Measurements from ENCODE around the gene TMEM198. TPM values are rescaled to one million over a fixed set of nuclear protein-coding genes. Genes with fewer than 3 reads are reported as not detected.

TMEM198 gene
- total RNA-seq, 1 experiment from 2014 or later = 2.3 TPM

GRCh38 chr2:219514196-219514761, 29.5 kb upstream of the TMEM198 start, which contains the start of gene ASIC4:
ASIC4 (plus strand) TSS chr2:219514482; CDS start chr2:219514725, 243 bp downstream.
- ATAC-seq (no peak), DNase-seq (ENCODE audit: low read depth, low spot score) (no peak)
- Histone ChIP-seq H3K36me3 (ENCODE audit: control insufficient read depth, insufficient read depth, low read length) (no peaks in the 10 kb centered on the region), H3K4me1 (ENCODE audit: control insufficient read depth, insufficient read depth, low read length) (peaks cover 14% of the 10 kb centered on the region), H3K27me3 (ENCODE audit: control insufficient read depth, insufficient read depth, low read length) (no peaks in the 10 kb centered on the region; the same call in 1 of the 2 replicates), H3K27ac (ENCODE audit: low read length) (no peak within 1 kb of the TSS), H3K9me3 (ENCODE audit: control insufficient read depth, insufficient read depth, low read depth, low read length) (no peaks in the 10 kb centered on the region), H3K4me3 (ENCODE audit: low read depth in 2 of 2, low read length in 2 of 2) (no peak within 1 kb of the TSS)
- in situ Hi-C loops (cut with HindIII; ENCODE audit: low pct_unique_long_range_greater_than_20kb, low sequenced_read_pairs) (no loop called here), intact Hi-C loops (cut with micrococcal nuclease; ENCODE audit: unreplicated experiment) (no loop called here)
- ChIA-PET POLR2A (no interaction called here), CTCF (no interaction called here)
- no peak for TF ChIP-seq CTCF (IDR thresholded peaks at IDR 0.05)
- no peak for TF ChIP-seq REST (IDR thresholded peaks at IDR 0.05; ENCODE audit: insufficient read depth in 1 of 2, low read depth in 2 of 2, low read length in 1 of 2)
- TF ChIP-seq TCF7L2 (IDR thresholded peaks at IDR 0.05; ENCODE audit: low read depth, low read length) = no peak
- no peak for TF ChIP-seq SIN3A (IDR thresholded peaks at IDR 0.05; ENCODE audit: borderline replicate concordance, insufficient read depth, low read depth, low read length)
- TF ChIP-seq POLR2AphosphoS5 (IDR thresholded peaks at IDR 0.05; ENCODE audit: low read depth, low read length) = no peak
- no TSS peak for BruUV-seq (replicated peaks)

- no peak for ATAC-seq
- H3K36me3 ChIP-seq (ENCODE audit: control insufficient read depth, insufficient read depth, low read length) = no peaks in the 10 kb centered on the region
- no peak for TF ChIP-seq TCF7L2 (IDR thresholded peaks at IDR 0.05; ENCODE audit: low read depth, low read length)
- TF ChIP-seq SIN3A (IDR thresholded peaks at IDR 0.05; ENCODE audit: borderline replicate concordance, insufficient read depth, low read depth, low read length) = no peak
- no peak for TF ChIP-seq REST (IDR thresholded peaks at IDR 0.05; ENCODE audit: insufficient read depth in 1 of 2, low read depth in 2 of 2, low read length in 1 of 2)
- no peak for TF ChIP-seq POLR2AphosphoS5 (IDR thresholded peaks at IDR 0.05; ENCODE audit: low read depth, low read length)
- no peak for TF ChIP-seq CTCF (IDR thresholded peaks at IDR 0.05)
- H3K4me1 ChIP-seq (ENCODE audit: control insufficient read depth, insufficient read depth, low read length) = peaks cover 14% of the 10 kb centered on the region
- CTCF ChIA-PET = no interaction called here
- in situ Hi-C loops (cut with HindIII; ENCODE audit: low pct_unique_long_range_greater_than_20kb, low sequenced_read_pairs) (no loop called here), intact Hi-C loops (cut with micrococcal nuclease; ENCODE audit: unreplicated experiment) (no loop called here)
- H3K9me3 ChIP-seq (ENCODE audit: control insufficient read depth, insufficient read depth, low read depth, low read length) = no peaks in the 10 kb centered on the region
- no peaks in the 10 kb centered on the region; the same call in 1 of the 2 replicates for H3K27me3 ChIP-seq (ENCODE audit: control insufficient read depth, insufficient read depth, low read length)
- no peak for DNase-seq (ENCODE audit: low read depth, low spot score)
- no TSS peak for BruUV-seq (replicated peaks)
- POLR2A ChIA-PET = no interaction called here
- H3K27ac ChIP-seq (ENCODE audit: low read length) = no peak overlapping the region
- no peak overlapping the region for H3K4me3 ChIP-seq (ENCODE audit: low read depth in 2 of 2, low read length in 2 of 2)
These were observed 29.0 kb upstream of the TMEM198 start for GRCh38 chr2:219514836-219515235.
